ENCODE data around the gene ABCA6.

ABCA6 gene

GRCh38 chr17:69030169-69030568 lies 111.5 kb downstream of the ABCA6 start:
- ChIA-PET CTCF (no interaction called here), POLR2A (no interaction called here)
- TF ChIP-seq CTCF (IDR thresholded peaks at IDR 0.05; ENCODE audit: insufficient read depth, low read length, missing control alignments), result no peak
- no peak for DNase-seq (ENCODE audit: low read depth, low spot score)
- H3K4me3 ChIP-seq (ENCODE audit: low read depth, low read length), result no peak overlapping the region
